HepG2 (cell line): Measurements from ENCODE around the gene EIF4E. TPM values are rescaled to one million over a fixed set of nuclear protein-coding genes. Genes with fewer than 3 reads are reported as not detected.
"Not testable (repeated sequence)": the region's sequence is repeated elsewhere in the genome, so short reads cannot be mapped to it uniquely, and the experiment has no call there.

Source experiments
- ATAC-seq: fragments of 200-7000 bp; cut with Tn5 transposase; 3 replicates; pipeline ENCODE4 v1.9.1; 2020; ENCODE audit warnings: mild to moderate bottlenecking, moderate library complexity
- BruUV-seq: library from RNA; stranded (reverse); fragments of 400-500 nt; replicated peaks from 2 replicates; lab custom pipeline; 2021; lab: Mats Ljungman, UMichigan
- CTCF ChIA-PET: fragments of 300-600 bp; formaldehyde crosslinking; extraction: SDS; loops from one replicate; lab custom pipeline; 2021; ENCODE audit warnings: low total read pairs, inconsistent platforms, low intra/inter-chr PET ratio; lab: Yijun Ruan, JAX
- POLR2A ChIA-PET: fragments of 350-600 bp; sonication (Branson Sonifier 250); formaldehyde crosslinking; loops from one replicate; lab custom pipeline; 2020; ENCODE audit warnings: antibody characterized with exemption, inconsistent platforms; lab: Yijun Ruan, JAX
- DNase-seq: peaks from one replicate; pipeline ENCODE4 v3.0.0-alpha.2; 2015; ENCODE audit warnings: low spot score
- FAIRE-seq: peaks from 3 replicates; lab custom pipeline; 2011; peaks lifted over from hg19 to GRCh38; lab: Jason Lieb, UNC
- H2AFZ ChIP-seq: one replicate; pipeline ENCODE4 v1.6.1; 2011; ENCODE audit warnings: low read length, inconsistent platforms
- H3K27ac ChIP-seq: fragments of 300-600 bp; 3 replicates; pipeline ENCODE4 v1.8.0; 2011; ENCODE audit warnings: mixed run types, mild to moderate bottlenecking, mixed read lengths, low read length, inconsistent platforms; ENCODE audit not compliant: insufficient read depth; ENCODE audit errors: extremely low read length
- H3K27me3 ChIP-seq, 2 experiments: fragments of 200-600 bp in 1 of 2; 2 replicates in 1 of 2; 3 replicates in 1 of 2; pipeline versions ENCODE4 v1.6.0 to v1.8.0; 2011; ENCODE audit warnings: low read length in 2 of 2, mild to moderate bottlenecking in 2 of 2, moderate library complexity in 2 of 2, inconsistent platforms in 1 of 2; ENCODE audit not compliant: insufficient read depth in 2 of 2, control insufficient read depth in 1 of 2
- H3K36me3 ChIP-seq, 2 experiments: fragments of 200-600 bp in 1 of 2; replicated peaks in 1 of 2; 2 replicates in 1 of 2; 3 replicates in 1 of 2; pipeline versions ENCODE4 v1.5.1 to v1.8.0; 2011; ENCODE audit warnings: low read length in 2 of 2, inconsistent platforms in 1 of 2; ENCODE audit not compliant: insufficient read depth in 2 of 2, control insufficient read depth in 1 of 2
- H3K4me1 ChIP-seq: 2 replicates; pipeline ENCODE4 v1.5.1; 2012; ENCODE audit warnings: low read length, inconsistent platforms; ENCODE audit not compliant: insufficient read depth
- H3K4me2 ChIP-seq: 2 replicates; pipeline ENCODE4 v1.6.0; 2011; ENCODE audit warnings: low read depth, low read length, inconsistent platforms
- H3K4me3 ChIP-seq, 3 experiments: fragments of 200-600 bp in 1 of 3; sonication (generic), shearing (Covaris generic) in 1 of 3; replicated peaks in 1 of 3; 2 replicates each; pipeline ENCODE4 v1.5.1; 2011 to 2016; ENCODE audit warnings: low read length in 3 of 3, inconsistent platforms in 2 of 3, low read depth in 2 of 3, mild to moderate bottlenecking in 2 of 3, control low read depth in 1 of 3, mixed read lengths in 1 of 3; ENCODE audit not compliant: insufficient read depth in 1 of 3
- H3K79me2 ChIP-seq: one replicate; pipeline ENCODE4 v1.6.1; 2011; ENCODE audit warnings: low read length, inconsistent platforms; ENCODE audit not compliant: insufficient read depth
- H3K9ac ChIP-seq: 2 replicates; pipeline ENCODE4 v1.6.0; 2011; ENCODE audit warnings: mild to moderate bottlenecking, low read depth, low read length, inconsistent platforms; ENCODE audit not compliant: insufficient read depth
- H3K9me3 ChIP-seq: 2 replicates; pipeline ENCODE4 v1.5.1; 2012; ENCODE audit warnings: mild to moderate bottlenecking, low read length
- H4K20me1 ChIP-seq: 2 replicates; pipeline ENCODE4 v1.6.0; 2011; ENCODE audit warnings: inconsistent platforms, mild to moderate bottlenecking, low read length, moderate library complexity; ENCODE audit not compliant: insufficient read depth
- WGBS: methylation state at CpG from one replicate; pipeline ENCODE4 v1.1.6; 2017; ENCODE audit warnings: low lambda C conversion rate; 5-methylcytosine and 5-hydroxymethylcytosine counted together
- in situ Hi-C: cut with HindIII; loops from 2 replicates; pipeline ENCODE4 v1.10.0; 2017; ENCODE audit warnings: low pct_unique_long_range_greater_than_20kb; ENCODE audit not compliant: extremely low pct_ligation_motif_present
- intact Hi-C: fragments of 100-400 bp; cut with micrococcal nuclease; formaldehyde crosslinking; loops from one replicate; pipeline ENCODE4 v1.10.0; 2022; ENCODE audit not compliant: unreplicated experiment
- polyA plus RNA-seq, 8 experiments: library from polyadenylated mRNA; depleted of rRNA in 3 of 8; stranded (reverse) in 7 of 8; unstranded in 1 of 8; fragments of >200 nt; fragmentation: Illumina TruSeq in 4 of 8; extraction: Trizol in 4 of 8; gene quantifications; 2 replicates each; pipeline versions ENCODE4 v1.2.1 to v1.2.3, GENCODE V29; 2011 to 2016; ENCODE audit warnings: low read depth in 4 of 8, missing spikeins in 1 of 8, mixed read lengths in 1 of 8; ENCODE audit not compliant: insufficient read depth in 1 of 8
- total RNA-seq, 5 experiments: library from RNA; depleted of rRNA; stranded (reverse); fragments of >200 nt; fragmentation: Illumina TruSeq; extraction: Trizol; gene quantifications; 2 replicates each; pipeline ENCODE4 v1.2.3, GENCODE V29; 2016; ENCODE audit warnings: low read depth in 1 of 5
- TF ChIP-seq, protein P1 (sequence below), 2 experiments: fragments of 450-650 bp in 1 of 2; sonication (generic) in 1 of 2; formaldehyde crosslinking in 1 of 2; IDR thresholded peaks; 2 replicates each; pipeline versions ENCODE4 v1.6.1 to v1.8.0; 2016 to 2022; ENCODE audit warnings: antibody characterized with exemption in 1 of 2, mild to moderate bottlenecking in 1 of 2, missing genetic modification reagents in 1 of 2

The EIF4E gene
- total and polyA plus RNA-seq, 2 of the 13 experiments (the other 11 are each of a cell fraction or from before 2014, with no cell fraction given): 50.8 to 194 TPM

DNA sequence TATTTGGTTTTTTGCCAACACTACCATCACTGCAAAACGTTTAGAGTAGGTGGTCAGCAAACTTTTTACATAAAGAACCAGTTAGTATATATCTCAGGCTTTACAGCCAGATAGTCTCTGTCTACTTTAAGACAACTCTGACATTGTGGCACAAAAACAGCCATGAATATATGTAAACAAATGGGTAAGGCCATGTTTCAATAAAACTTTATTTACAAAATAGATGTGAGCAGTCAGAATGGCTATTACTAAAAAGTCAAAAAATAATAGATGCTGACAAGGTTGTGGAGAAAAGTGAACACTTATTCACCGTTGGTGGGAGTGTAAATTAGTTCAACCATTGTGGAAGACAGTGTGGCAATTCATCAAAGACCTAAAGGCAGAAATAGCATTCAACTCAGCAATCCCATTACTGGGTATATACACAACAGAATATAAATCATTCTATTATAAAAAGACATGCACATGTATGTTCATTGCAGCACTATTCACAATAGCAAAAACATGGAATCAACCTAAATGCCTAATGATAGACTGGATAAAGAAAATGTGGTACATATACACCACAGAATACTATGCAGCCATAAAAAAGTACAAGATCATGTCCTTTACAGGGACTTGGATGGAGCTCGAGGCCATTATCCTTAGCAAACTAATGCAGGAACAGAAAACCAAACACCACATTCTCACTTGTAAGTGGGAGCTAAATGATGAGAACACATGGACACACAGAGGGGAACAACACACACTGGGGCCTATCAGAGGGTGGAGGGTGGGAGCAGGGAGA, 56.6 kb downstream of the EIF4E start:
- FAIRE-seq, H2AFZ ChIP-seq, ATAC-seq, H3K4me1 ChIP-seq, CTCF ChIA-PET, in situ Hi-C loops, H3K27ac ChIP-seq, H3K4me3 ChIP-seq, H3K79me2 ChIP-seq, H3K36me3 ChIP-seq, H3K27me3 ChIP-seq, intact Hi-C loops, H3K9ac ChIP-seq, DNase-seq, POLR2A ChIA-PET, BruUV-seq, H3K4me2 ChIP-seq, H4K20me1 ChIP-seq, H3K9me3 ChIP-seq: not testable (repeated sequence)
- TF ChIP-seq, protein P1, sequence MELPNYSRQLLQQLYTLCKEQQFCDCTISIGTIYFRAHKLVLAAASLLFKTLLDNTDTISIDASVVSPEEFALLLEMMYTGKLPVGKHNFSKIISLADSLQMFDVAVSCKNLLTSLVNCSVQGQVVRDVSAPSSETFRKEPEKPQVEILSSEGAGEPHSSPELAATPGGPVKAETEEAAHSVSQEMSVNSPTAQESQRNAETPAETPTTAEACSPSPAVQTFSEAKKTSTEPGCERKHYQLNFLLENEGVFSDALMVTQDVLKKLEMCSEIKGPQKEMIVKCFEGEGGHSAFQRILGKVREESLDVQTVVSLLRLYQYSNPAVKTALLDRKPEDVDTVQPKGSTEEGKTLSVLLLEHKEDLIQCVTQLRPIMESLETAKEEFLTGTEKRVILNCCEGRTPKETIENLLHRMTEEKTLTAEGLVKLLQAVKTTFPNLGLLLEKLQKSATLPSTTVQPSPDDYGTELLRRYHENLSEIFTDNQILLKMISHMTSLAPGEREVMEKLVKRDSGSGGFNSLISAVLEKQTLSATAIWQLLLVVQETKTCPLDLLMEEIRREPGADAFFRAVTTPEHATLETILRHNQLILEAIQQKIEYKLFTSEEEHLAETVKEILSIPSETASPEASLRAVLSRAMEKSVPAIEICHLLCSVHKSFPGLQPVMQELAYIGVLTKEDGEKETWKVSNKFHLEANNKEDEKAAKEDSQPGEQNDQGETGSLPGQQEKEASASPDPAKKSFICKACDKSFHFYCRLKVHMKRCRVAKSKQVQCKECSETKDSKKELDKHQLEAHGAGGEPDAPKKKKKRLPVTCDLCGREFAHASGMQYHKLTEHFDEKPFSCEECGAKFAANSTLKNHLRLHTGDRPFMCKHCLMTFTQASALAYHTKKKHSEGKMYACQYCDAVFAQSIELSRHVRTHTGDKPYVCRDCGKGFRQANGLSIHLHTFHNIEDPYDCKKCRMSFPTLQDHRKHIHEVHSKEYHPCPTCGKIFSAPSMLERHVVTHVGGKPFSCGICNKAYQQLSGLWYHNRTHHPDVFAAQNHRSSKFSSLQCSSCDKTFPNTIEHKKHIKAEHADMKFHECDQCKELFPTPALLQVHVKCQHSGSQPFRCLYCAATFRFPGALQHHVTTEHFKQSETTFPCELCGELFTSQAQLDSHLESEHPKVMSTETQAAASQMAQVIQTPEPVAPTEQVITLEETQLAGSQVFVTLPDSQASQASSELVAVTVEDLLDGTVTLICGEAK (IDR thresholded peaks at IDR 0.05): 0 out of 2 replicates have a peak, but pooled peaks have one; percentile 33
- TF ChIP-seq, protein P1 (CRISPR knock-in tag; IDR thresholded peaks at IDR 0.05): not testable (repeated sequence)
- 19% methylated on average over 3 of the region's 3 CpGs for WGBS
